Spleen (tissue), 11 donors: ENCODE data around the gene A4GNT. TPM values are rescaled to one million over a fixed set of nuclear protein-coding genes. Genes with fewer than 3 reads are reported as not detected.

Experiments
- DNase-seq: peaks from one replicate; pipeline ENCODE4 v3.0.0-alpha.2; 2020
- H3K27ac ChIP-seq, 8 donors: fragments of 200-600 bp; sonication (generic) in 7 of 8; 1 replicate in 4 of 8; 2 replicates in 4 of 8; pipeline versions ENCODE4 v1.5.0 to v1.8.0; 2016 to 2021; ENCODE audit warnings: inconsistent platforms in 4 of 8, mild to moderate bottlenecking in 4 of 8, moderate library complexity in 1 of 8
- H3K27me3 ChIP-seq, 7 donors: fragments of 200-600 bp; sonication (generic) in 6 of 7; replicated peaks in 1 of 7; 1 replicate in 4 of 7; 2 replicates in 3 of 7; pipeline versions ENCODE4 v1.5.0 to v1.8.0; 2016 to 2021; ENCODE audit warnings: inconsistent platforms in 3 of 7, mild to moderate bottlenecking in 1 of 7
- H3K36me3 ChIP-seq, 6 donors: fragments of 200-600 bp; sonication (generic) in 5 of 6; 1 replicate in 4 of 6; 2 replicates in 2 of 6; pipeline versions ENCODE4 v1.5.0 to v1.8.0; 2016 to 2021; ENCODE audit warnings: inconsistent platforms in 2 of 6
- H3K4me1 ChIP-seq, 6 donors: fragments of 200-600 bp; sonication (generic) in 5 of 6; 1 replicate in 3 of 6; 2 replicates in 3 of 6; pipeline versions ENCODE4 v1.5.0 to v1.8.0; 2016 to 2021; ENCODE audit warnings: inconsistent platforms in 3 of 6
- H3K4me3 ChIP-seq, 8 donors: fragments of 200-600 bp; sonication (generic) in 7 of 8; 1 replicate in 4 of 8; 2 replicates in 4 of 8; pipeline versions ENCODE4 v1.5.0 to v1.8.0; 2016 to 2021; ENCODE audit warnings: inconsistent platforms in 4 of 8, mild to moderate bottlenecking in 4 of 8, moderate library complexity in 2 of 8
- H3K9me3 ChIP-seq, 8 donors: fragments of 200-600 bp; sonication (generic) in 7 of 8; 1 replicate in 4 of 8; 2 replicates in 4 of 8; pipeline versions ENCODE4 v1.5.0 to v1.8.0; 2016 to 2021; ENCODE audit warnings: inconsistent platforms in 4 of 8
- CTCF ChIP-seq, 11 experiments: fragments of 200-600 bp in 7 of 11; fragments of 450-650 bp in 4 of 11; sonication (generic) in 4 of 11; IDR thresholded peaks in 8 of 11; conservative IDR thresholded peaks in 3 of 11; 1 replicate in 7 of 11; 2 replicates in 4 of 11; pipeline versions ENCODE4 v1.4.0 to v1.8.0; 2016 to 2021; ENCODE audit warnings: antibody characterized with exemption in 11 of 11, inconsistent platforms in 4 of 11, mild to moderate bottlenecking in 1 of 11
- POLR2A ChIP-seq, 3 donors: fragments of 450-650 bp; IDR thresholded peaks; one replicate each; pipeline ENCODE4 v1.5.1; 2017; ENCODE audit warnings: antibody characterized with exemption in 3 of 3, mild to moderate bottlenecking in 1 of 3
- POLR2AphosphoS5 ChIP-seq, 3 donors: sonication (generic); formaldehyde crosslinking; IDR thresholded peaks; one replicate each; pipeline ENCODE4 v1.5.1; 2017; ENCODE audit warnings: antibody characterized with exemption in 3 of 3
- WGBS, 5 donors: extraction: QIAGEN DNeasy Blood & Tissue Kit in 3 of 5; methylation state at CpG; one replicate each; pipeline versions ENCODE4 v1.1.5 to v1.1.7; 2013 to 2018; 5-methylcytosine and 5-hydroxymethylcytosine counted together
- intact Hi-C: fragments of 100-400 bp; cut with DNase I; formaldehyde crosslinking; loops from one replicate; pipeline ENCODE4 v1.15.0; 2023; ENCODE audit warnings: low total_unique reads
- polyA plus RNA-seq, 3 donors: library from polyadenylated mRNA; stranded (reverse); fragments of 200-250 nt; gene quantifications; one replicate each; pipeline ENCODE4 v1.2.1, GENCODE V29; 2013
- total RNA-seq, 7 donors: library from RNA; depleted of rRNA in 3 of 7; stranded (reverse); fragments of >200 nt in 3 of 7; fragmentation: NEBNext Ultra II Directional in 4 of 7; extraction: Animal tissue kit (Norgen Biotek cat#: 25700) in 4 of 7; gene quantifications; one replicate each; pipeline versions ENCODE4 v1.1.0 to v1.2.1, GENCODE V29; 2016 to 2021
- donor health status: healthy with polysubstance abuse.
- donor health status: DM: no; HTN: no; CAD: no; lungs with moderate emphysema.
- donor health status: DM: no; HTN: no; CAD: no.
- donor health status: Bipolar disorder and iron deficiency.
- donor health status: healthy.
- donor health status: DM: no; HTN: no; CAD: no.
- donor health status: DM: yes; HTN: yes; CAD: no.

A4GNT gene
- total and polyA plus RNA-seq, 10 donors: not detected

DNA sequence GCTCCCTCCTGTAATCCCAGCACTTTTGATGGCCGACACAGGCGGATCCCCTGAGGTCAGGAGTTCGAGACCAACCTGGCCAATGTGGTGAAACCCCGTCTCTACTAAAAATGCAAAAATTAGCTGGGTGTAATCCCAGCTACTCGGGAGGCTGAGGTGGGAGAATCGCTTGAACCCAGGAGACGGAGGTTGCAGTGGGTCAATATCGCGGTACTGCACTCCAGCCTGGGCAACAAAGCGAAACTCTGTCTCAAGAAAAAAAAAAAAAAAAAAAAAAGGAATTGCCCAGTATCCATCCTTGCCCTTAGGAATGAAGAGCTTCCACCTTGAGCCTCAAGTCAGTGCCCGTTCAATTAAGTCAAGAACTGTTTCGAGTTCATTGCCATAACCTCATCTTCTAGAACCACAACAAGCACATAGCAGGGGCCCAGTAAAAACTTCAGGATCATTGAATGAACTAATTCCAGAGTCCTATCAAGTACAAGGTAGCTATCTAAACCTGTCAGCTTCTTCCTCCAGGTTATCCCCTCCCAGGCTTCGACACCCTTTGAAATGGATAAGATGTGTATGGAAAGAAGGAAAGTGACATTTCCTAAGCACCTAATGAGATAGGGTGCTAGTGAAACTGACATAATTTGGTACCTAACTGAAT is 41.7 kb upstream of the A4GNT start:
- H3K4me1 ChIP-seq: peaks cover 0 to 49% (median 36%) of the 10 kb centered on the region in 6 donors
- WGBS, 5 donors: 63 to 71% (median 67%) methylated on average over 13 of the region's 13 CpGs
- no peaks in the 10 kb centered on the region for H3K9me3 ChIP-seq
- no peak for DNase-seq
- peak overlapping the region; percentile 8 to 91 (median 86) for H3K27ac ChIP-seq
- H3K36me3 ChIP-seq: peaks cover 0 to 35% (median 16%) of the 10 kb centered on the region in 6 donors
- intact Hi-C loops: no loop called here
- no peak for TF ChIP-seq CTCF (IDR thresholded peaks at IDR 0.05 in 8 of 11, conservative IDR thresholded peaks at IDR 0.05 in 3 of 11)
- TF ChIP-seq POLR2AphosphoS5 (IDR thresholded peaks at IDR 0.05): no peak
- TF ChIP-seq POLR2A (IDR thresholded peaks at IDR 0.05): no peak
- peaks cover 0 to 10% (median 0%) of the 10 kb centered on the region in 7 donors for H3K27me3 ChIP-seq
- peak overlapping the region; percentile 38 to 93 (median 78) for H3K4me3 ChIP-seq

DNA sequence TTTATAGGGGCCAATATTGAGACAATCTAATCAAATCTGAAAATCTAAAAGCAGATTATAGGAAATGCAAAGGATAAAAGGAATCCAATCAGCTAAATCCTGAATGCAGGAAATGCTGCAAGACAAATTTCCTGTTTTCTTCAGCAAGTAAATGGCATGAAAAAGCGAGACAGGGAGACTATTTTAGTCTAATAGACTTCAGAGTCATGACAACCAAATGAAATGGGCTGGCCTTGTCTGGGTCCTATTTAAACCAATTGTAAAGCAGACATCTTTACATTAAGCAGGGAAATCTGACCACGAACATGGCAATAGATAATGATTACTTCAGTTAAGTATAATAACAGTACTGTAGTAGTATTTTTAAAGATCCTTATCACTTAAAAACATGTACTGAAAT is 40.4 kb upstream of the A4GNT start:
- Histone ChIP-seq H3K27me3 (peaks cover 0 to under 1% (median 0%) of the 10 kb centered on the region in 7 donors), H3K27ac (no peak overlapping the region), H3K4me3 (no peak overlapping the region), H3K36me3 (peaks cover 0 to 48% (median 26%) of the 10 kb centered on the region in 6 donors), H3K4me1 (peaks cover 0 to 49% (median 36%) of the 10 kb centered on the region in 6 donors), H3K9me3 (no peaks in the 10 kb centered on the region)
- DNase-seq: no peak
- 50 to 63% (median 56%) methylated on average over 2 of the region's 2 CpGs for WGBS, 5 donors
- no peak for TF ChIP-seq CTCF (IDR thresholded peaks at IDR 0.05 in 8 of 11, conservative IDR thresholded peaks at IDR 0.05 in 3 of 11)
- no peak for TF ChIP-seq POLR2AphosphoS5 (IDR thresholded peaks at IDR 0.05)
- TF ChIP-seq POLR2A (IDR thresholded peaks at IDR 0.05): no peak
- intact Hi-C loops: no loop called here

DNA sequence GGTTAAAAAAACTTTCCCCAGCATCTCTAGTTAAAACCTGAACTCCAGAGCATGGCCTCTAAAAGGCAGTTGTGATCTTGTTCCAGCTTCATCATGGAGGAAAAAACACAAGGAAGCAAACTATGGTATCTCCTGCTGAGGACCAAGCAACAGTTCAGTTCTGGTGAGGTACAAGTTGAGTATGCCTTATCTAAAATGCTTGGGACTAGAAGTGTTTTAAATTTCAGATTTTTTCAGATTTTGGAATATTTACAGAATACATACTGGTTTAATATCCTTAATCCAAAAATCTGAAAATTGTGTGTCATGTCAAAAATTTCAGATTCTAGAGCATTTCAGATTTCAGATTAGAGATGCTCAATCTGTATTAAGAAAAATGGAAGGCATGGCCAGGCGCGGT is 32.9 kb upstream of the A4GNT start:
- H3K36me3 ChIP-seq: peaks cover 0 to 100% (median 79%) of the 10 kb centered on the region in 6 donors
- H3K4me3 ChIP-seq: no peak overlapping the region
- H3K4me1 ChIP-seq: no peaks in the 10 kb centered on the region
- WGBS, 5 donors: 93 to 100% (median 97%) methylated on average over 2 of the region's 2 CpGs
- TF ChIP-seq POLR2A (IDR thresholded peaks at IDR 0.05): no peak
- TF ChIP-seq POLR2AphosphoS5 (IDR thresholded peaks at IDR 0.05): no peak
- TF ChIP-seq CTCF (IDR thresholded peaks at IDR 0.05 in 8 of 11, conservative IDR thresholded peaks at IDR 0.05 in 3 of 11): no peak
- no peaks in the 10 kb centered on the region for H3K27me3 ChIP-seq
- no peak overlapping the region for H3K27ac ChIP-seq
- no peak for DNase-seq
- H3K9me3 ChIP-seq: no peaks in the 10 kb centered on the region
- intact Hi-C loops: no loop called here

- Histone ChIP-seq H3K36me3 (peaks cover 0 to 34% (median 24%) of the 10 kb centered on the region in 6 donors), H3K27me3 (no peaks in the 10 kb centered on the region), H3K4me1 (no peaks in the 10 kb centered on the region), H3K9me3 (peaks cover 0 to 22% (median 17%) of the 10 kb centered on the region in 8 donors), H3K27ac (no peak overlapping the region), H3K4me3 (no peak overlapping the region)
- no peak for DNase-seq
- WGBS, 5 donors: 89 to 97% (median 95%) methylated on average over 4 of the region's 4 CpGs
- TF ChIP-seq POLR2AphosphoS5 (IDR thresholded peaks at IDR 0.05): no peak
- intact Hi-C loops: no loop called here
Observed at GRCh38 chr3:138157743-138158142, 25.6 kb upstream of the A4GNT start.
